HL-60/S4 treated with retinoic acid at 250 ng/mL for 4 days and 3 days (cell line): ENCODE data around the gene COL8A1.

Experiments
- in situ Hi-C: fragments of 300-500 bp; cut with MboI; formaldehyde crosslinking; loops from 2 replicates; pipeline ENCODE4 v1.7.0; 2022; ENCODE audit warnings: low sequenced_read_pairs

COL8A1 gene

DNA sequence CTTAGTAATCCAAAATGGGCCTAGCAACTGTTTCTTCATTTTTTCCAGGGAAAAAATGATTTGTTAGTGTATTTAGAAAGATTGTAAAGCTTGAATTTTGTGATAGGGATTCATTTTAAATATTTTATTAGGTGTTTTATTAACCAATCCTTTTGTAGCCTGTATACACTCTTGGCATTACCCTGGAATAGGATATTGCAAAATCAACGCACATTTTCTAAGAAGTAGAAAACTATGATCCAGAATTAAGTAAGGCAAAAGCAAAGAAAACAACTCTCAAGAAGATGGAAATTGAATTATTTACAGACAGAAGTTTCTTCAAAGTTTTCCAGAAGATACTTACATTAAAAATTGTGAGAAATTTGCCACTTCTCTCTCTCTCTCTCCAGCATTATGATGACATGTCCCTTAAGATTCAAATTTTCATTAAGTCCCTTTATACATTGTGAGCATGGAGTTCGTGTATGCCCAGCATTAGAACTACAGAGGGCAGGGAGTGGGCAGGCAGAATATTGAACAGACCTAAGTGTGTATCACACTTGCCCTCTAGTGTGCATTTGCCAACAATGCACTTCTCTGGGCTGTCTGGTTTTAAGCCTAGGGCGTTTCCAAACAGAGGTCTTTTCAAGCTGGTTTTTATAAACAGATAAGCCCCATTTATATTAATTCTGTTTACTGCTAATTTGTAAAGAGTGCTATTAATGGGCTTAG lies 150.8 kb downstream of the COL8A1 start:
- in situ Hi-C loops: no loop called here

- in situ Hi-C loops: no loop called here
These were observed 156.1 kb downstream of the COL8A1 start for GRCh38 chr3:99794485-99794884.

GRCh38 chr3:99795573-99795972 lies 157.2 kb downstream of the COL8A1 start:
- in situ Hi-C loops: no loop called here

DNA sequence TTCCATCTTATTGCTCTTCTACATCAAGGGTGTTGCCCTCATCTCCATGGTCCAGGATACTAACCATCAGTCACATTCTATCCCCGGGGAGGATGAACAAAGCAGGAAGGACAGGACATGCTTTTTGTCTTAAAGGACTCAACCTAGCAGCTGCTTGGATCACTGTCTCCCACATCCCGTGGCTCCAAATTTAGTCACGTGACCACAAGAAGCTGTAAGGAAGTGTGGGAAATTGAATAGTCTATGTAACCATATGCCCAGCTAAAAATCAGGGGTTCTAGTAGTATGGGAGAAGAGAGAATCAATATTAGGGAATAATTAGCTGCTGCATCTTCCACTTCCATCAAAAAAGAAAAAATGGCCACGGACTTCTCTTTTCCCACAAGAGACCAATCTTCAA lies 161.0 kb downstream of the COL8A1 start:
- in situ Hi-C loops: no loop called here

DNA sequence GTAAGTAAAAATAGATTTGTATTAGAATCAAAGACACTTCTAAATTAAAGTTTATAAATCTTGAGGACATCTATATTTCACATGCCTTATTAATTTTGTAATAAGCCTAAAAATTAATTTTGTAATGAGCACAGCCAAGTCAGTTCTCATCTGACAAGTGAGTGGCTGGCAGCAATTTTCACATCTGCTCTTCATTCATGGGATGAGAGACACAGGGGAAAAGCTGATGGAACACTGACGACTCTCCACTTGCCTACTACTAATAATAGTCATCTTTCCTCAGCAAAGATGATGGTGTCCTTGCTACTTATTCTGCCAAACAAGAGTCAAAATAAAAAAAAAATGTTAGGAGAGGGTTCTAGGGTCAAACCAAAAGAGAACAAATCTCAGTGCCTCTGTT lies 164.9 kb downstream of the COL8A1 start:
- in situ Hi-C loops: no loop called here

DNA sequence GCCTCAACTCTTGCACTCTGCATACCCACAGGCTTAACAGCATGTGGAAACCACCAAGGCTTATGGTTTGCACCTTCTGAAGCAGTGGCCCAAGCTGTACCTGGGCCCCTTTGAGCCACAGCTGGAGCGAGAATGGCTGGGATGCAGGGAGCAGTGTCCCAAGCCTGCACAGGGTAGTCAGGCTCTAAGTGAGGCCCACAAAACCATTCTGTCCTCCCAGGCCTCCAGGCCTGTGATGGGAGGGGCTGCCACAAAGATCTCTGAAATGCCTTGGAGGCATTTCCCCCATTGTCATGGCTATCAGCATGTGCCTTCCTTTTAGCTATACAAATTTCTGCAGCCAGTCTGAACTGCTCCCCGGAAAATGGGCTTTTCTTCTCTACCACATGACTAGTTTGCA lies 166.8 kb downstream of the COL8A1 start:
- in situ Hi-C loops: no loop called here

- in situ Hi-C loops: no loop called here
These were observed 169.9 kb downstream of the COL8A1 start for GRCh38 chr3:99808163-99808794.

- in situ Hi-C loops: no loop called here
These were observed 171.2 kb downstream of the COL8A1 start for GRCh38 chr3:99809565-99809964.

GRCh38 chr3:99810403-99810802 lies 172.0 kb downstream of the COL8A1 start:
- in situ Hi-C loops: no loop called here

- in situ Hi-C loops: no loop called here
These were observed 178.6 kb downstream of the COL8A1 start for GRCh38 chr3:99817047-99817436.

DNA sequence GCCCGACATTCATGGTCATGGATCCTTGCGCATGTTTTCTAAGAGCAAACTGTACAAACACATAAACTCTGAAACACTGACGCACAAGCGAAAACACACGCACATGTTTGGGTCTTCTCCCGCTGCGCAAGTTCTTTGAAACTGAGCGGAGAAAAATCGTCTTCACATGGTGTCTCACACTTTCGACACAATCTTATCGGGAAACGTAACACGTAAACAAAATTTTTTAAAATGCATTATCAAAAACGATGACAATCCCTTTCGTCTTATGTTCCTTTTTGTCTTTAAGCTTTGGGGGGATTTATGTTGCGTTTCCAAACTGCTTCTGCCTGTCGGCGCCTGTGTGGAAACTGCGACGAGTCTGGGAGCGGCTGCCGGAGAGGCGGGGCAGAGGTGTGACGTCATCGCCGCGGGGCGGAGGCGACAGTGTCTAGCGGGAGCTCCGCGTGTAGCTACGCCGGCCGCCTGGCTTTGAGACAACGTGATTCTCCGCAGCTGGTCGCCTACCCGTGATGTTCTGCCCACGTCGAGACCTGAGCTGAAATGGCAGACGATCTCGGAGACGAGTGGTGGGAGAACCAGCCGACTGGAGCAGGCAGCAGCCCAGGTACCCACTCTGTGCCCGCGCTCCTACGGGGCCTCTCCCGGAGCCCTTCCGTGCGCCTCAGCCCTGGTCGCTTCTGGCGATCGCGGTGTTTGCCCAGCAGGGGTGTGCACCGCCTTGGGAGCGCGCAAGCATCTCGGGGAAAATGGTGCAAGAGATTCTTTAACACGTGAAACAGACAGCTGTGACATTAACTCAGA lies 179.2 kb downstream of the COL8A1 start, which contains the start of gene CMSS1:
CMSS1 (plus strand) TSS at position 426 of the 804 bp plus-strand sequence.
- in situ Hi-C loops: no loop called here

DNA sequence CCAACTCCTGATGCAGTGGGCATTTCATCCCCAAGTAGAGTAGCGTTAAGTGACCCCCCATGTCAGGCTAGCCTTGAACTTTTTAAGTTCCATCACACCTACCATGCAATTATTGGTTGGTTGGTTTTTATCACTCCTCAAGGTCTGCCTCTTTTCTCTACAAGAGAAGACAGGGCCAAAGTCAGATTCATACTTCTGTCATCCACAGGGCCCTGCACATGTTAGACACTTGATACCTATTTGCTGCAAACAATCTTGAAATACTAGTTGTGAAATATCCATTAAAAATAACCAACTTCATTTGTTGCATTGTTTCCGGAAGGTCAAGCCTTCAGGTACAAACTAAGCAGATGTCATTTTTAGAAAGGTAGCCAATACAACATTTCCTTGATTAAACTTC lies 180.4 kb downstream of the COL8A1 start:
- in situ Hi-C loops: no loop called here

GRCh38 chr3:99823723-99824711 lies 185.6 kb downstream of the COL8A1 start:
- in situ Hi-C loops: no loop called here

DNA sequence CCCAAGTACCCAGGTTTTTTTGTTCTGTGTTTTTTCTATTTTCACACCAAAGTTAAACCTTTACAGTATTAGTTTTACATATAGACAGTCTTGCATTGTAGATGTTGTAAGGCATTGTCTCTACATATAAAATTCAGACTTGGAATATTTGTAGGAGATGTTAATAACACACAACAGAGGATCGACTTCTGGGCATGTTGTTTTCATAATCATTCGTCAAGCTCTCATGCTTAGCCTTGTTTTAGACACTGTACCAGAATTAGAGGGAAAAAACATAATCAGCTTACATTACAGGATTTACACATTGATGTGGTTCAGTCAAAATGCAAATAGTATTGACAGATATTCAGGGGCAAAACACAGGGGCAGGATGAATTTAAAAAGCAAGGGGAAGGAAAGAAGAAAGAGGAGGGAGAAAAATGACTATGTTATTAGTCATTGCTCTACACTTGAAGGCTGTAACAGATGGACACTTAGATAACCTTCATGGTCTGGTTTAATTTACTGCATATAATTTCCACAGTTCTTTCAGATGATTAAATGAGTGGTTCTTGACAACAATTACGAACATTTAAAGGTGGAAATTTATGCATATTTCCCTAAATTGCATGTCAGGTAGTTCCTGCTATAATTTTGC lies 186.7 kb downstream of the COL8A1 start:
- in situ Hi-C loops: loop anchor here (25.0 kb wide), 1 partner anchor 762 kb away; no protein-coding TSS in a partner anchor

DNA sequence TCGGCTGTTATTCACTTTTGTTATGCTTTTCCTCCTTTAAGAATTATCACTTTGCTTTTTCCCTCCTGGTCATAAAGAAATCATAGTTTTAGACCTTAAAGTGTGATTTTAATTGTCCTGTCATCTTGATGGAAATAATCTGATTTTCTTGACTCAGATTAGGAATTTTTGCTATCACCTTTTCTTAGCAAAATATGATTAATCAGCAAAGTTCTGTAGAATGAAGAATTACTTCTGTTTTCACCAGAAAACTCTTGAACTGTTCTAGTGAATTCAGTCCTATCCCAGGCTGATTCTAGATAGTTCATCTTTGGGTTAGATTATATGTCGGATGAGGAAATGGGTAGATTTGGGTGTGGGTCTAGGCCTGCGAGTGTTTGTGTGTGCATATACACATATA lies 191.4 kb downstream of the COL8A1 start:
- in situ Hi-C loops: loop anchor here (25.0 kb wide), 1 partner anchor 757 kb away; no protein-coding TSS in a partner anchor

- in situ Hi-C loops: loop anchor here (25.0 kb wide), 1 partner anchor 754 kb away; no protein-coding TSS in a partner anchor
These were observed 195.3 kb downstream of the COL8A1 start for GRCh38 chr3:99833617-99834205.

- in situ Hi-C loops: loop anchor here (25.0 kb wide), 1 partner anchor 753 kb away; no protein-coding TSS in a partner anchor
These were observed 196.0 kb downstream of the COL8A1 start for GRCh38 chr3:99834211-99834957.

DNA sequence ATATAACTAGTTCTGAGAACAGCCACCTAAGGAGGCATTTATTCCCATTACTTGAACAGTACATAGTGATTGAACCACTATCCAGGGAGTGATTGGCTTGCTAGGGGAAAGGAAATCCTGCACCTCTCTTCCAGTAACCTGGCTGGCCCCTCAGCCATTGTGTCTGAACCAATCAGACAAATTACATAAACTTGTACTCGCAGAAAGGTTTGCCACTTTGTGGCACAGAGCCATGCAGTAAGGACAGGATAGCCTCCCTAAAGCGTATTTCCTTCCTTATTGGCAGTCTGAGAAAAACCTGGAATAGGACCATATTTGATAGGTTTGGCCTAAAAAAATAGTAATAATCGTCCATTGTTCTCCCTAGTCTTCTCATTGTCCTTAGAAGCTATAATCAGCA lies 198.3 kb downstream of the COL8A1 start:
- in situ Hi-C loops: loop anchor here (25.0 kb wide), 1 partner anchor 751 kb away; no protein-coding TSS in a partner anchor

- in situ Hi-C loops: loop anchor here (25.0 kb wide), 1 partner anchor 750 kb away; no protein-coding TSS in a partner anchor
These were observed 199.3 kb downstream of the COL8A1 start for GRCh38 chr3:99837715-99838114.
